ENCODE data around the gene LSM14A. TPM values are rescaled to one million over a fixed set of nuclear protein-coding genes. Genes with fewer than 3 reads are reported as not detected.

The LSM14A gene
- polyA plus RNA-seq, 3 donors: 73.2 to 91.8 (median 82.7) TPM

GRCh38 chr19:34151439-34151838, 20.9 kb upstream of the LSM14A start:
- Histone ChIP-seq H3K79me2 (ENCODE audit: insufficient read depth, low read length) (no peaks in the 10 kb centered on the region), H3K4me2 (replicated peaks; ENCODE audit: extremely low read depth, low read length, poor library complexity, severe bottlenecking) (no peak overlapping the region), H3K9ac (ENCODE audit: insufficient read depth, low read length, poor library complexity, severe bottlenecking) (no peak overlapping the region), H3K27me3 (ENCODE audit: control insufficient read depth in 2 of 2, insufficient read depth in 2 of 2, low read length in 2 of 2) (no peaks in the 10 kb centered on the region), H3K4me3 (replicated peaks in 1 of 3; ENCODE audit: low read depth in 2 of 3, low read length in 3 of 3) (no peak overlapping the region), H3K36me3 (replicated peaks in 1 of 2; ENCODE audit: control insufficient read depth in 1 of 2, insufficient read depth in 2 of 2, low read length in 2 of 2) (no peaks in the 10 kb centered on the region), H3K27ac (ENCODE audit: low read depth in 1 of 2, low read length in 2 of 2) (no peak overlapping the region), H4K20me1 (ENCODE audit: insufficient read depth, low read length) (no peaks in the 10 kb centered on the region), H3K9me3 (replicated peaks in 1 of 2; ENCODE audit: control insufficient read depth in 1 of 2, insufficient read depth in 1 of 2, low read length in 2 of 2) (no peaks in the 10 kb centered on the region), H3K4me1 (ENCODE audit: control insufficient read depth in 1 of 2, insufficient read depth in 2 of 2, low read length in 2 of 2) (no peaks in the 10 kb centered on the region), H2AFZ (ENCODE audit: insufficient read depth, low read depth, low read length, poor library complexity, severe bottlenecking) (no peak overlapping the region)
- Mint-ChIP-seq H3K9me3 (no peaks in the 10 kb centered on the region), H3K36me3 (no peaks in the 10 kb centered on the region), H3K27ac (no peak overlapping the region), H3K4me3 (no peak overlapping the region), H3K4me1 (no peaks in the 10 kb centered on the region), H3K27me3 (ENCODE audit: low read depth in 3 of 3) (peaks cover 0 to 6% (median 0%) of the 10 kb centered on the region in 3 donors)
- no peak for TF ChIP-seq CTCF (IDR thresholded peaks at IDR 0.05)
- 88% methylated on average over 1 of the region's 5 CpGs for WGBS (ENCODE audit: insufficient coverage)
- intact Hi-C loops (cut with micrococcal nuclease): no loop called here
- no peak for DNase-seq

DNA sequence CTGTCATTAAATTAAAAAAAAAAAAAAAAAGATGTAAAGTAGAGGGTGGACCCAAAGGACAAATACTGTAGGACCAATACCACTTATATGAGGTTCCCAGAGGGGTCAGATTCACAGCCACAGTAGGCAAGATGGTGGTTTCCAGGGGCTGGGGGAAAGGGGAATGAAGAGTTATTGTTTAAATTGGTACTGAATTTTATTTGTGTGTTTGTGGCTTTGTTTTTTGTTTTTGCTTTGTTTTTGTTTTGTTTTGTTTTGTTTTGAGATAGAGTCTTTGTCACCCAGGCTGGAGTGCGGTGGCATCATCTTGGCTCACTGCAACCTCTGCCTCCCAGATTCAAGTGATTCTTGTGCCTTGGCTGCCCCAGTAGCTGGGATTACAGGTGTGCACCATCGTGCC, 17.9 kb upstream of the LSM14A start:
- Histone ChIP-seq H3K4me1 (ENCODE audit: control insufficient read depth in 1 of 2, insufficient read depth in 2 of 2, low read length in 2 of 2) (no peaks in the 10 kb centered on the region), H3K4me3 (replicated peaks in 1 of 3; ENCODE audit: low read depth in 2 of 3, low read length in 3 of 3) (no peak overlapping the region), H2AFZ (ENCODE audit: insufficient read depth, low read depth, low read length, poor library complexity, severe bottlenecking) (no peak overlapping the region), H3K79me2 (ENCODE audit: insufficient read depth, low read length) (no peaks in the 10 kb centered on the region), H3K27ac (ENCODE audit: low read depth in 1 of 2, low read length in 2 of 2) (no peak overlapping the region), H3K27me3 (ENCODE audit: control insufficient read depth in 2 of 2, insufficient read depth in 2 of 2, low read length in 2 of 2) (no peaks in the 10 kb centered on the region), H3K4me2 (replicated peaks; ENCODE audit: extremely low read depth, low read length, poor library complexity, severe bottlenecking) (no peak overlapping the region), H4K20me1 (ENCODE audit: insufficient read depth, low read length) (no peaks in the 10 kb centered on the region), H3K36me3 (replicated peaks in 1 of 2; ENCODE audit: control insufficient read depth in 1 of 2, insufficient read depth in 2 of 2, low read length in 2 of 2) (no peaks in the 10 kb centered on the region), H3K9me3 (replicated peaks in 1 of 2; ENCODE audit: control insufficient read depth in 1 of 2, insufficient read depth in 1 of 2, low read length in 2 of 2) (no peaks in the 10 kb centered on the region), H3K9ac (ENCODE audit: insufficient read depth, low read length, poor library complexity, severe bottlenecking) (no peak overlapping the region)
- H3K27me3 Mint-ChIP-seq (ENCODE audit: low read depth in 3 of 3): peaks cover 0 to 4% (median 0%) of the 10 kb centered on the region in 3 donors
- peaks cover 5% of the 10 kb centered on the region for H3K4me1 Mint-ChIP-seq
- no peak overlapping the region for H3K4me3 Mint-ChIP-seq
- WGBS (ENCODE audit: insufficient coverage): 100% methylated on average over 1 of the region's 2 CpGs
- intact Hi-C loops (cut with micrococcal nuclease): no loop called here
- no peak for TF ChIP-seq CTCF (IDR thresholded peaks at IDR 0.05)
- H3K27ac Mint-ChIP-seq: peak overlapping the region in 1 of 7 donors; percentile 1
- no peaks in the 10 kb centered on the region for H3K36me3 Mint-ChIP-seq
- DNase-seq: no peak
- H3K9me3 Mint-ChIP-seq: peaks cover 0 to 2% (median 0%) of the 10 kb centered on the region in 7 donors

Measured in CD14-positive monocyte (primary cell).